Fibroblast of lung (primary cell): ENCODE data around the gene GALNT1. TPM values are rescaled to one million over a fixed set of nuclear protein-coding genes. Genes with fewer than 3 reads are reported as not detected.

ENCODE experiments used
- DNase-seq, 2 donors: peaks; one replicate each; pipeline versions ENCODE4 v3.0.0 to v3.0.0-alpha.2; 2010; ENCODE audit warnings: low read depth in 2 of 2
- H2AFZ ChIP-seq: 2 replicates; pipeline ENCODE4 v1.5.1; 2012; ENCODE audit warnings: low read length, control low read depth, inconsistent platforms
- H3K27ac ChIP-seq: 2 replicates; pipeline ENCODE4 v1.5.1; 2011; ENCODE audit warnings: low read length, control low read depth; ENCODE audit not compliant: insufficient read depth
- H3K27me3 ChIP-seq: 2 replicates; pipeline ENCODE4 v1.5.1; 2011; ENCODE audit warnings: mild to moderate bottlenecking, low read length; ENCODE audit not compliant: control insufficient read depth, insufficient read depth
- H3K36me3 ChIP-seq: 2 replicates; pipeline ENCODE4 v1.5.1; 2011; ENCODE audit warnings: low read length; ENCODE audit not compliant: control insufficient read depth, insufficient read depth
- H3K4me1 ChIP-seq: 2 replicates; pipeline ENCODE4 v1.5.1; 2011; ENCODE audit warnings: low read length; ENCODE audit not compliant: control insufficient read depth, insufficient read depth; ENCODE audit errors: extremely low read depth
- H3K4me2 ChIP-seq: 2 replicates; pipeline ENCODE4 v1.5.1; 2011; ENCODE audit warnings: low read length, control low read depth; ENCODE audit not compliant: insufficient read depth; ENCODE audit errors: extremely low read depth
- H3K4me3 ChIP-seq, 4 experiments: fragments of 200-600 bp in 1 of 4; sonication (generic) in 1 of 4; replicated peaks in 1 of 4; 2 replicates each; pipeline ENCODE4 v1.5.1; 2011 to 2016; ENCODE audit warnings: low read length in 4 of 4, low read depth in 3 of 4, mild to moderate bottlenecking in 3 of 4, control low read depth in 2 of 4, inconsistent platforms in 1 of 4, mixed read lengths in 1 of 4; ENCODE audit not compliant: insufficient read depth in 1 of 4; ENCODE audit errors: control extremely low read depth in 1 of 4
- H3K79me2 ChIP-seq: 2 replicates; pipeline ENCODE4 v1.5.1; 2012; ENCODE audit warnings: mild to moderate bottlenecking, low read length, inconsistent platforms; ENCODE audit not compliant: control insufficient read depth, insufficient read depth
- H3K9ac ChIP-seq: 2 replicates; pipeline ENCODE4 v1.5.1; 2011; ENCODE audit warnings: mild to moderate bottlenecking, low read length, control low read depth; ENCODE audit not compliant: insufficient read depth
- H3K9me3 ChIP-seq: 2 replicates; pipeline ENCODE4 v1.5.1; 2012; ENCODE audit warnings: low read depth, low read length; ENCODE audit not compliant: control insufficient read depth, insufficient read depth
- H4K20me1 ChIP-seq: 2 replicates; pipeline ENCODE4 v1.5.1; 2011; ENCODE audit warnings: low read length; ENCODE audit not compliant: control insufficient read depth, insufficient read depth; ENCODE audit errors: extremely low read depth
- EZH2 ChIP-seq: IDR thresholded peaks from 2 replicates; pipeline ENCODE4 v1.5.1; 2012; ENCODE audit warnings: low read length, control low read depth, mild to moderate bottlenecking; ENCODE audit errors: missing control alignments
- polyA plus RNA-seq, 2 donors: library from polyadenylated mRNA; depleted of rRNA in 1 of 2; stranded (reverse) in 1 of 2; unstranded in 1 of 2; fragments of >200 nt; gene quantifications; 2 replicates each; pipeline ENCODE4 v1.2.1, GENCODE V29; 2011 to 2012; ENCODE audit warnings: missing spikeins in 1 of 2
- total RNA-seq: library from RNA; depleted of rRNA; stranded (reverse); fragments of >200 nt; gene quantifications from 2 replicates; pipeline ENCODE4 v1.2.1, GENCODE V29; 2014
- TF ChIP-seq, protein P1 (sequence below), 2 donors: IDR thresholded peaks in 1 of 2; conservative IDR thresholded peaks in 1 of 2; 1 replicate in 1 of 2; 2 replicates in 1 of 2; pipeline ENCODE4 v1.5.1; 2011 to 2012; ENCODE audit warnings: low read length in 2 of 2, control low read depth in 1 of 2, inconsistent platforms in 1 of 2, low read depth in 1 of 2, mild to moderate bottlenecking in 1 of 2

GALNT1 gene
- total and polyA plus RNA-seq, 2 donors (not counting 1 experiment from before 2014, with no cell fraction given) = 31.7 to 53.3 TPM

DNA sequence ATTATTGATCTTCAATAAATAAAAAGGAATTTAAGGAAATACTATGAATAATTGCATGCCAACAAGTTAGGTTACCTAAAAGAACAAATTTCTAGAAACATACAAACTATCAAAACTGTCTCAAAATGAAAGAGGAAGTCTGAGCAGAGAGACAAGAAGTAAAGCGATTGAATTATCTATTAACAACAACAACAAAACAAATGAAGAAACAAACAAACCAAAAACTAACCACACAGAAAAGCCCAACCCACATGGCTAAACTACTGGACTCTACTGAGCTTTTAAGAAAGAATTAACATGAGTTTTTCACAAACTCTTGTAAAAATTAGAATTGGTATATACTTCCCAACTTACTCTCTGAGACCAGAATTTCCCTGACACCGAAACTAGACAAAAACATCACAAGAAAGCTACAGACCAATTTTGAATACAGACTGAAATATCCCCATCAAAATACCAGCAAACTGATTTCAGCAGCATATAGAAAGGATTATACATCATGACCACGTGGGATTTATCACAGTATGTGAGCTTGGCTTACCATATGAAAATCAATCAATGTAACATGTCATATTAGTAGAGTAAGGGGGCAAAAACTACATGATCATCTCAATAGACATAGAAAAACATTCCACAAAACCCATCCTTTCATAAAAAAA is 16.6 kb upstream of the GALNT1 start:
- Histone ChIP-seq H3K36me3 (no peaks in the 10 kb centered on the region), H3K27ac (no peak overlapping the region), H3K9me3 (no peaks in the 10 kb centered on the region), H2AFZ (no peak overlapping the region), H3K4me3 (no peak overlapping the region), H3K27me3 (no peaks in the 10 kb centered on the region), H3K9ac (no peak overlapping the region), H3K4me1 (no peaks in the 10 kb centered on the region), H3K4me2 (no peak overlapping the region), H4K20me1 (no peaks in the 10 kb centered on the region), H3K79me2 (no peaks in the 10 kb centered on the region)
- TF ChIP-seq EZH2 = no peak
- TF ChIP-seq, protein P1, sequence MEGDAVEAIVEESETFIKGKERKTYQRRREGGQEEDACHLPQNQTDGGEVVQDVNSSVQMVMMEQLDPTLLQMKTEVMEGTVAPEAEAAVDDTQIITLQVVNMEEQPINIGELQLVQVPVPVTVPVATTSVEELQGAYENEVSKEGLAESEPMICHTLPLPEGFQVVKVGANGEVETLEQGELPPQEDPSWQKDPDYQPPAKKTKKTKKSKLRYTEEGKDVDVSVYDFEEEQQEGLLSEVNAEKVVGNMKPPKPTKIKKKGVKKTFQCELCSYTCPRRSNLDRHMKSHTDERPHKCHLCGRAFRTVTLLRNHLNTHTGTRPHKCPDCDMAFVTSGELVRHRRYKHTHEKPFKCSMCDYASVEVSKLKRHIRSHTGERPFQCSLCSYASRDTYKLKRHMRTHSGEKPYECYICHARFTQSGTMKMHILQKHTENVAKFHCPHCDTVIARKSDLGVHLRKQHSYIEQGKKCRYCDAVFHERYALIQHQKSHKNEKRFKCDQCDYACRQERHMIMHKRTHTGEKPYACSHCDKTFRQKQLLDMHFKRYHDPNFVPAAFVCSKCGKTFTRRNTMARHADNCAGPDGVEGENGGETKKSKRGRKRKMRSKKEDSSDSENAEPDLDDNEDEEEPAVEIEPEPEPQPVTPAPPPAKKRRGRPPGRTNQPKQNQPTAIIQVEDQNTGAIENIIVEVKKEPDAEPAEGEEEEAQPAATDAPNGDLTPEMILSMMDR (conservative IDR thresholded peaks at IDR 0.05 in 1 of 2, IDR thresholded peaks at IDR 0.05 in 1 of 2; ENCODE audit: low read depth in 1 of 2, low read length in 2 of 2) = no peak
- DNase-seq = no peak

DNA sequence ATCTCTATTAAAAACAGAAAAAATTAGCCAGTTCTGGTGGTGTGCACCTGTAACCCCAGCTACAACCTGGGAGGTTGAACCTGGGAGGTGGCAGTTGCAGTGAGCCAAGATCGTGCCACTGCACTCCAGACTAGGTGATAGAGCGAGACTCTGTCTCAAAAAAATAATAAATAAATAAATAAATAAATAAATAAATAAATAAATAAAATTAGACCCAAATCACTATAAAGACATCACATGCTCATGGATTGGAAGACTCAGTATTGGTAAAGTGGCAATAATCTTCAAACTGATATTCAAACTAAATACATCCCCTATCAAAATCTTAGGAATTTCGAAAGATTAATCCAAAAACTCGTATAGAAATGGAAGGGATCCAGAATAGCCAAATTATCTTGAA is 15.5 kb upstream of the GALNT1 start:
- H3K9me3 ChIP-seq = no peaks in the 10 kb centered on the region
- H3K4me1 ChIP-seq = no peaks in the 10 kb centered on the region
- no peak overlapping the region for H3K4me3 ChIP-seq
- no peaks in the 10 kb centered on the region for H4K20me1 ChIP-seq
- H3K4me2 ChIP-seq = no peak overlapping the region
- no peak overlapping the region for H3K27ac ChIP-seq
- TF ChIP-seq, protein P1 (conservative IDR thresholded peaks at IDR 0.05 in 1 of 2, IDR thresholded peaks at IDR 0.05 in 1 of 2; ENCODE audit: low read depth in 1 of 2, low read length in 2 of 2) = no peak
- no peak for TF ChIP-seq EZH2
- no peaks in the 10 kb centered on the region for H3K27me3 ChIP-seq
- H3K79me2 ChIP-seq = no peaks in the 10 kb centered on the region
- H3K36me3 ChIP-seq = no peaks in the 10 kb centered on the region
- H2AFZ ChIP-seq = no peak overlapping the region
- H3K9ac ChIP-seq = no peak overlapping the region
- no peak for DNase-seq

DNA sequence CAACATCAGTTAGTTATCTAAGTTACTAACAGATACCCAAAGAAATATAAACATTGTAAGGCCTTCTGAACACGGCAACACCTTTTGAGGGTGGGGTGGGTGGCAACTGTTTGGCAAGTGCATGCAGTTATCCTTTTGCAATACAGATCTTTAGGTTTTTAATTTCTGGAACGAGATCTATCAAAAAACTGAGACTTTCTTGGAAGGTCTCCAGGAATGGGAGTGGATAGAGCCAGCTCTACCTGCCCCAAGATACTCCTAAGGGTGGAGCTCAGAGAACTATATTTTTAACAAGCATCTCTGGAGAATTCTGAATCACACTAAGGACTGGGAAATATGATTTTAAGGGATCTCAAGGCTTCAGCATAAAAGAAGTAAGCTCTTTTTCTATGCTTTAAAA is 11.4 kb upstream of the GALNT1 start:
- no peak overlapping the region for H3K4me3 ChIP-seq
- no peak overlapping the region for H3K27ac ChIP-seq
- no peaks in the 10 kb centered on the region for H3K36me3 ChIP-seq
- H3K4me1 ChIP-seq = no peaks in the 10 kb centered on the region
- H3K27me3 ChIP-seq = no peaks in the 10 kb centered on the region
- no peak overlapping the region for H3K4me2 ChIP-seq
- H4K20me1 ChIP-seq = no peaks in the 10 kb centered on the region
- no peak overlapping the region for H2AFZ ChIP-seq
- TF ChIP-seq EZH2 = no peak
- TF ChIP-seq, protein P1 (conservative IDR thresholded peaks at IDR 0.05 in 1 of 2, IDR thresholded peaks at IDR 0.05 in 1 of 2; ENCODE audit: low read depth in 1 of 2, low read length in 2 of 2) = no peak
- no peak overlapping the region for H3K9ac ChIP-seq
- no peak for DNase-seq
- H3K9me3 ChIP-seq = no peaks in the 10 kb centered on the region
- H3K79me2 ChIP-seq = no peaks in the 10 kb centered on the region
